NCI-H146 (cell line): ENCODE results near the gene TAMM41.
"Not testable (repeated sequence)": the region's sequence is repeated elsewhere in the genome, so short reads cannot be mapped to it uniquely, and the experiment has no call there.

Experiments
- DNase-seq: peaks from one replicate; lab custom pipeline; 2025; lab: John Stamatoyannopoulos, UW

Gene TAMM41

DNA sequence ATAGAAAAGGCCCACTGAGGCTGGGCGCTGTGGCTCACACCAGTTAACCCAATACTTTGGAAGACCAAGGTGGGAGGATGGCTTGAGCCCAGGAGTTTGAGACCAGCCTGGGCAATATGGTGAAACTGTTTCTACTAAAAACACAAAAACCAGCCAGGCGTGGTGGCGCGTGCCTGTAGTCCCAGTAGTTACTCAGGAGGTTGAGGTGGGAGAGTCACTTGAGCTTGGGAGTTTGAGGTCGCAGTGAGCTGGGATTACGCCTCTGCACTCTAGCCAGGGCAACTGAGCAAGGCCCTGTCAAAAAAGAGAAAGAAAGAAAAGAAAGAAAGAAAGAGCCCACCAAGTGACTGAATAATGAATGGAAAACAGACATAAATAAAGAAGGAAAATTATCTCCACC, 32.0 kb downstream of the TAMM41 start:
- DNase-seq, result no peak

DNA sequence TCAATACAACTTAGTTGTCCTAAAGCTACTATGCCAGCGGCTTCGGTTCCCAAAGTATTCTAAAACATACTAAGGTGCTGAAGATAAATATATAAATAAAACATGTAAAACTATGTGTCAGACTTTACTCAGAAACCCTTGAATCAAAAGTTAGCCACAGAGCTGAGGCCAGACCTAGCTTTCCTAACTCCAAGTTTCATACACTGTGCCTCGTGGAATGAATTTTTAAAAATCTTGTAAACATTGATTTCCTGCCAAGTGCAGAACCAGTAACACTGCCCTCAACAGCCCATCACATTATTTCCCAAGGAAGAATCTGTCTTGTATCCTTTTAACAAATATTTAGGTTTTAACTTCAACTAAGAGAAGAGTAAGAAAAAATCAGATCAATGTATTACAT, 36.4 kb downstream of the TAMM41 start:
- DNase-seq, result no peak

DNA sequence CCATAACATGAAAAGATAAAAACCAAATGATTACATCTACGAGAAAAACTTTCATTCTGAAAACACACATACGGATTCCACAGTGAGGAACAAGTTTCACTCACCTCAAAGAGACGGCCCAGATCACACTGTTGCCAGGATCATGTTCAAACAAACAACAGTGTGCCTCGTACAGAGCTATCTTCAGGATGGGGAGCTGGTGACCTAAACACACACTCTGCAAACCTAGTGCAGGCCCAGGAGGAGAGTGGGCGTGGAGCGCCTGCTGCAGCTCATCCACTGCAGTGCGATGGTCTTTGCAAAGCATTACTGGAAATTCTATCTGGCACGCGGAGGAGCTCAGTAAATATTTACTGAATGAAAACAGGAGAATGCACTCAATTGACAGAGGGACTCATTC, 38.5 kb downstream of the TAMM41 start:
- DNase-seq, result peak; percentile 2

DNA sequence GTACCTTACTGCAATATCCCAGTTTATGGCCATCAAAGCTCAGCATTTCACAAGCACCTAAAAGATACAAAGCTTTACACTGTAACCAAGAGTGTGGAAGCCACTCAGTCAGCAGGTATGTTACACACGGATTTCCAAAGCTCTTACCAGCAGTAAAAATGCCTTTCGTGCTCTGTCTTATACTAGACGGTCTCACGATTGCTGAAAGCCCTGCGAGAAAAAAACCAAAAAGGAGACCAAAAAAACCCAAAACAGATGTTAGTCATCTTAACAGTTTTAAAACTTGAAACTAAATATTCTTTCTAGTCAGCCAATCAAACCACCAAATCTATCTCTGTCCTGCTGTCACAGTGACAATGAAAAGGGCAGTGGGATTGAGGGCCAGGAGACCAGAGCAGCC, 39.0 kb downstream of the TAMM41 start:
- DNase-seq, result no peak

DNA sequence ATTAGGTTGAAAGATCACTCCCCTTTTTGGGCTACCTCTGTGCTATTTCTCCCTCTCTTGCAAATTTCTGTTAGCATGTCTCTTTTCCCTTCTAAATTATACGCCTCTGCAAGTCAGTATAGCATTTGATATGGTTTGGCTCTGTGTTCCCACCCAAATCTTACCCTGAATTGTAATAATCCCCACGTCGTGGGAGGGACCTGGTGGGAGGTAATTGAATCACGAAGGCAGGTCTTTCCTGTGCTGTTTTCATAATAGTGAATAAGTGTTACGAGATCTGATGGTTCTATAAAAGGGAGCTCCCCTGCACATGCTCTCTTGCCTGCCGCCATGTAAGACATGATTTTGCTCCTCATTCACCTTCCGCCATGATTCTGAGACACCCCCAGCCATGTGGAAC, 41.0 kb downstream of the TAMM41 start:
- DNase-seq, result no peak

DNA sequence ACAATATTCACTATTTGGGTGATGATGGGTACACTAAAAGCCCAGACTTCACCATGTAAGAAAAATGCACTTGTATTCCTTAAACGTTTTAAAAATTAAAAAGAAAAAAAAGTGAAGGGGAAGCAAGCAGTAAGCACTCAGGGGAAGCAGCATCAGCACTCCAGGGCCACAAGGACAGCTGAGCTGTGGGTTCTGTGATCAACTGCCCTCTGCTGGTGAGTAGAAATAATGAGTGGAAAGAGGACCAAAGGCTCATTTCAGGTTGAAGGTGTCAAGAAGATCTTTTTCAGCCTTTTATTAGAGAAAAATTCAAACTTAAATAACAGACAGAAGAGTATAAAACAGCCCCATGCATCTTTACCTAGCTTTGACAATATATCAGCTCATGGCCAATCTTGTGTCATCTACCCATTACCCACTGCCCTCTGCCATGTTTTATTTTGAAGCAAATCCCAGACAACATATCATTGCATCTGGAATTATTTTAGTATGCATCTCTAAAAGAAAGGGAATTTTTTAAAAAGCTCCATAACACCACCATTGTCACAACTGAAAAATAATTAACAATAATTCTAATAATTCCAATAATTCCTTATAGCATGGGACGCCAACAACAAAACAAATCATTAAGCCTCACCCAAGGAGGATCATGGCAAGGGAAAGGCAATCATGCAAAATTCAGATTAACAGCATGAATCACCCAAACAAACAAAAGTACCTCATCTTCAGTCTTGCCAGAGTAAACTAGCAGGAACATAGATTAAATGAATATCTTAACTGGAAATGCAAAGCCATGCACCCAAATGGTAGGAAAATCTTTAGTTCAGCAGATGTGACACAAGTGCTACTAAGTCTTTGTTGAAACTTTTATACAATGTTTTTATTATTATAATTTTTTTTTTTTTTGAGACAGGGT, 42.5 kb downstream of the TAMM41 start:
- peak; percentile 37 for DNase-seq

DNA sequence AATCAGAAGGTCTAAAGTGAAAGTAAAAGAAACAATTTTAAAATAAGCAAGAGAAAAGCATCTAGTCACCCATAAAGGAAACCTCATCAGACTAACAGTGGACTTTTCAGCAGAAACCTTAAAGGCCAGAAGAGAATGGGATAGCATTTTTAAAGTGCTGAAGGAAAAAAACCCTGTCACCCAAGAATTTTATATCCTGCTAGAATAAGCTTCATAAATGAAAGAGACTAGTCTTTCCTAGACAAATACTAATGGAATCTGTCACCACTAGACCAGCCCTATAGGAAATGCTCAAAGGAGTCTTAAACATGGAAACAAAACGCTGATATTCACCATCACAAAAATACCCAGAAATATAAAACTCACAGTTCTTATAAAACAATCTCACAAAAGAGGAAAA, 46.9 kb downstream of the TAMM41 start:
- DNase-seq, result no peak

DNA sequence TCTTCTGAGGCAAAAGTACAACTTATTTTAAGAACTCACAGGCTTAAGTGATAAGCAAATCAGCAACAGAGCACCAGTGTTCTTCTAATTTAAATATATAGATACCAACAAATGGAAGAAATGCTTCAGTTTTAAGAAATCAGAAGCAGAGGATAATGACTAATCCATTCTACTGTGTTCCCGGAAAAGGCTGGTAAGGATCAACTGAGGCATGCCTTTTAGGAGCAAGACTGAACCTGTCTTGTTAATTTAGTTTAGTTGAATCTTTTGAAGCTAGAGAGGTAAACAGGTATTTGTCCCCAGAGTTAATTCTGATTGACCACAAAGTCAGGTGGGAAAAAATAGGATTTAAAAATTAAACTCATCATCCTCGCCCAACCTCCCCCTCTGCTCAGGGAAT, 51.8 kb downstream of the TAMM41 start:
- no peak for DNase-seq

DNA sequence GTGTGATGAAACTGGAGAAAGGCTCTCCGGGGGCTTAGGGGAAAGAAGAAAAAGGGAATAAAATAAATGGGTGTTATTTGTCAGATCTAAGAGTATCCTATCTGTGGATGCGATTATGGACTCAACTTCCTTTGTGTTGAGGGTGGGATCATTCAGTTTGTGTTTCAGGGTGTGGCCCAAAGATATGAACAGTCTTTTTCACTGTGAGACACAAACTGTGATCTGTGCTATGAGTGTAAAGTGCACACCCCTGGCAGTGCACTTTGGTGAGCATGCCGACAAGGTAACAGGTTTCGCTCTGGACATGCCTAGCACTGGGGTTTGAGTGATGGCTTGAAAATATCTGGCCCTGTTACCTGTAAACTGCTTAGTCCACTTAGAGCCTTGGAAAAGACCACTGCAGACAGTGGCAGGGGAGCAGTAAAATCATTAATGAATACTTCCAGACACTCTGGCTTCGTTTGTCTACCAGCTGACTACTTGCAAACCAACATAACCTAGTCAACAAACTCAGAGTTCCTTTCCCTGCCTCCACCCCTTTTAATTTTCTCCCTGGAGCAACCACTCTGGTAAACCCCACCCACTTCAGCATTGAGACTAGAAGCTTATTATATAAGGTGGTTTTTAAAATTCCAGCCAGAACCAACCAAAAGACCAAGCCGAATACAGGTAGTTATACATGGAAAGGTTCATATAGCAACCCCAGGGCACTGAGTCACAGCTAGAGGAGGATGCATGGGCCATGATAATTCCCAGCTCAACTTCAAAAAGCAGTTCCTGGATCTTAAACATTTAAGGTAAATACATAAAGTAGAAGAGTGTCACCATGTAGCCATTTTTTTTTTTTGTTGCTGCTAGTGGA, 55.1 kb downstream of the TAMM41 start:
- no peak for DNase-seq

DNA sequence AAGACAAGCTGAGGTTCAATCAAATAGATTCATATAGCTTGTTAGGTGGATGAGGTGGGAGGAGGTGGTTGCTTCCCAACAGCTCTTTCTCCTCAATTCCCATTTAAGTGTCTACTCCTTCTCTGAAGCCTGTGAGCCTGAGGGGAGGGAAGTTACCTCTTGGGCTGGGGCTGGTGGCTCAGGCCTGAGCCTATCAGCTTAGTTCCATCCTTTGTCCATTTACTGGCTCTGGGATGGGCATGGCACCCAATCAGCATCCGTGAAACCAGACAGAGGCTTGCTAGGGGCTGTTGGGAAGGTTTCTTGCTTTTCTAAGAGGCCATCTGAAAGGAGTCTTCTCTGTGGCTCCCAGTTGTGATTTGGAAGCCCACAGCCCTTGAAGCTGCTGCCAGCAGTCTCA, 57.3 kb downstream of the TAMM41 start:
- no peak for DNase-seq

DNA sequence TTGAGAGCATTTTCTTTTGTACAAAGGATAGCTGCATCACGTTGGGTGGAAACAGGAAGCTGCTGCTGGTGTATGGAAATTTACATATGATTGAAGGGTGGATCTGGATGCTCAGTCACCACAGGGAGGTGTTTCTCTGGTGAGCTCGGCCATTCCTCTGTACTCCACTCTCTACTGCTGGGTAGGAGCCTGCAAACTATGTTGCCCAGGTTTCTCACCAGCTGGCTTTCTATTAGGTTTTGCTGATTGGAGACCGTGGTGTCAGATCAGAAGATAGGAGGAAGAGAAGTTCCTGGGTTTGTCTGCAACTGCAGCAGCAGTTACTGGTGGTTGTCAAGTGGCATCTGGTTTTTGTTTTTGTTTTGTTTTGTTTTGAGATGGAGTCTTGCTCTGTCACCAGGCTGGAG, 61.7 kb downstream of the TAMM41 start:
- no peak for DNase-seq

DNA sequence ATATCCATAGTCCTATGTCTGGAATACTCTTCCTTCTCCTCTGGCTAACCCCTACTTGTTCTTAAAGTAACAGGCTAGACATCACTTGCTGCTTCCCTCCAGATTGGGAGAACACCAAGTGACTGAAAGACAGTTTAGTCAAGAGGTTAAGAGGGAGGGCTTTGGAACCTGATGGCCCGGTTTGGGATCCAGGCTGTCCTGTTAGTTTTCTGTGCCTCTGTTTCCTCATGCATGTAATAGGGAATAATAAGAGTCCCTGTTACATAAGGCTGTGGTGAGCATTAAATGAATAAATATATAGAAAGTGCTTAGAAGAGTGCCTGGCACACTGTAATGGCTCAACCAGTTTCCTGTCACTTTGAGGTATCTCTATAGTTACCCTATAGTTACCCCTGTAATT, 66.3 kb downstream of the TAMM41 start:
- no peak for DNase-seq

DNA sequence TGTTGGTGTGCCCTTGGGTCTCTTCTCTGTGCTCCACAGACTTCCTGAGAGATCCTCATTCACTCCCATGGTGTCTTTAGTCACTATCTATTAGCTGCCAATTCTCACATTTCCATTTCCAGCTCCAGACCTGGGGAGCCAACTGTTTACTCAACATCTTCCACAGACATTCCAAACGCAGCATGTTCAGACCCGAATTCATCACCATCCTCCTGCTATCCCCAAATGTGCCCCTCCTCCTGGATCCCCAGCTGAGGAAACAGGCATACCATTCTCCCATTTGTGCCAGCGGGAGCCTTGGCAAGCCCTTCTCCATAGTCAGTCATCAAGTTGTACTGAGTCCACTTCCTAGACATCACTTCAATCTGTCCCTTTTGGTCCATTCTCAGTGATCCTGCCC, 67.1 kb downstream of the TAMM41 start:
- DNase-seq, result no peak

DNA sequence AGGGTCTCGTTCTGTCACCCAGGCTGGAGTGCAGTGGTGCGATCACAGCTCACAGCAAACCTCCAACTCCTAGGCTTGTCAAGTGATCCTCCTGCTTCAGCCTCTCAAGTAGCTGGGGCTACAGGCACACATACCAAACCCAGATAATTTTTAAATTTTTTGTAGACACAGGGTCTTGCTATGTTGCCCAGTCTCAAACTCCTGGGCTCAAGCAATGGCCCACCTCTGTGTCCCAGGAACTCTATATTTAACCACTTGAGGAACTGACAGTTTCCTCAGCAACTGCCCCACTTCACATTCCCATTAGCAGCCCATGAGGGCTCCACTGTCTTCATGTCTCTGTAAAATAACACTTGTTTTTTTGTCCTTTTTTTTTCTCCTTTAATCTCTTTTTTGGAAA, 68.4 kb downstream of the TAMM41 start:
- no peak for DNase-seq

DNA sequence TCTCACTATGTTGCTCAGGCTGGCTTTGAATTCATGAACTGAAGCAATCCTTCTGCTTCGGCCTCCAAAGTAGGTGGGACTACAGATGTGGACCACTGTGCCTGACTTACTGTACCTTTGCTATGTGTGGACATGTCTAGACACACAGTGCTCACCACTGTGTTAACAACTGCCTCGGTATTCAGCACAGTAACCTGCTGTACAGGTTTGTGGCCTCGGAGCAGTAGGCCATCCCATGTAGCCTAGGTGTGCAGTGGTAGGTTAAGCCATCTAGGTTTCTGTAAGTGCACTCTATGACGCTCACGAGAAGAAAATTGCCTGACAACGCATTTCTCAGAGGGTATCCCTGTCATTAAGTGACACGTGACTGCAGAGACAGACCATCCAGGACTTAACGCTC, 70.3 kb downstream of the TAMM41 start:
- no peak for DNase-seq

DNA sequence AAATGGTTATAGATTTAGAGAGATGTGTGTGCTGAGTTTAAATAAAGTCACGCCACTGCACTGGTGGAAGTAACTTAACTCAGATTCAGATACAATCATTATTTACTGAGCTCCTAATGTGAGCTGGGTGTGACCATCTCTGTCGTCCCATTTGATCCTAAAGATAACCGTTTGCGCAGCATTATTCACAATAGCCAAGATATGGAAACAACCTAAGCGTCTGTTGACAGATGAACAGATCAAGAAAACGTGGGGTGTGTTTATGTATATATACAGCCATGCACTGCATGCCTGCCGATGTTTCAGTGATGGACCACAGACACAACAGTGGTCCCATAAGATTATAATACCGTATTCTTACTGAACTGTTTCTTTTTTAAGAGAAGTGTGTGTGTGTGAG, 71.2 kb downstream of the TAMM41 start:
- no peak for DNase-seq

DNA sequence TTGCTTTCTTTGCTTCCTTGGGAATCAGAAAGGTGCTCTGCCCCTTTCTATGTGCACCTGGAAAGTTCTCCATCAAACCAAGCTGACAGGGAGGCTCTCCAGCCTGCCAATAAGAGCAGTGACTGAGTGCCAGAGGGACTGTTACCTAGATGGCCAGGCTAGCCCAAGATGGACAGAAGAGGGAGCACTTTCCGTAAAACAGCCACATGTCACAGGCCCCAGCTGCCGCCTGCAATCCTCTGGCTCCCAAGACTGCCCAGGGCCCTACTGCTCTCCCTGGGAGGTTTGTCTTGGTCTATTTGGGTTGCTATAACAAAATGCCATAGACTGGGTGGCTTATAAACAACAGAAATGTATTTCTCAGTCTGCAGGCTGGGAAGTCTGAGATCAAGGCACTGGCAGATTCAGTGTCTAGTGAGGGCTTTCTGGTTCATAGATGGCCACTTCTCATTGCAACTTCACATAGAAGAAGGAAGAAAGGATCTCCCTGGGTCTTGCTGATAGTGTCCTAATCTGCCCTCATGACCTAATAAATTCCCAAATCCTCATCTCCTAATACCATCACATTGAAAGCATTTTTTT, 72.3 kb downstream of the TAMM41 start:
- DNase-seq, result peak; percentile 51

DNA sequence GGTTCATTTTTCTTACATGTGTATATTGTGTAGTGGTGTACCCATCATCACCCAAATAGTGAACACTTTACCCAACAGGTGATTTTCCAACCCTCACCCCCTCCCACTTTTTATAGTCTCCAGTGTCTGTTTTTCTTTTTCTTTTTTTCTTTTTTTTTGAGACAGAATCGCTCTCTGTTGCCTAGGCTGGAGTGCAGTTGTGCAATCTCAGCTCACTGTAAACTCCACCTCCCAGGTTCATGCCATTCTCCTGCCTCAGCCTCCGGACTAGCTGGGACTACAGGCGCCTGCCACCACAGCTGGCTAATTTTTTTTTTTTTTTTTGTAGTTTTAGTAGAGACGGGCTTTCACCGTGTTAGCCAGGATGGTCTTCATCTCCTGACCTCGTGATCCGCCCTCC, 74.8 kb downstream of the TAMM41 start:
- not testable (repeated sequence) for DNase-seq

DNA sequence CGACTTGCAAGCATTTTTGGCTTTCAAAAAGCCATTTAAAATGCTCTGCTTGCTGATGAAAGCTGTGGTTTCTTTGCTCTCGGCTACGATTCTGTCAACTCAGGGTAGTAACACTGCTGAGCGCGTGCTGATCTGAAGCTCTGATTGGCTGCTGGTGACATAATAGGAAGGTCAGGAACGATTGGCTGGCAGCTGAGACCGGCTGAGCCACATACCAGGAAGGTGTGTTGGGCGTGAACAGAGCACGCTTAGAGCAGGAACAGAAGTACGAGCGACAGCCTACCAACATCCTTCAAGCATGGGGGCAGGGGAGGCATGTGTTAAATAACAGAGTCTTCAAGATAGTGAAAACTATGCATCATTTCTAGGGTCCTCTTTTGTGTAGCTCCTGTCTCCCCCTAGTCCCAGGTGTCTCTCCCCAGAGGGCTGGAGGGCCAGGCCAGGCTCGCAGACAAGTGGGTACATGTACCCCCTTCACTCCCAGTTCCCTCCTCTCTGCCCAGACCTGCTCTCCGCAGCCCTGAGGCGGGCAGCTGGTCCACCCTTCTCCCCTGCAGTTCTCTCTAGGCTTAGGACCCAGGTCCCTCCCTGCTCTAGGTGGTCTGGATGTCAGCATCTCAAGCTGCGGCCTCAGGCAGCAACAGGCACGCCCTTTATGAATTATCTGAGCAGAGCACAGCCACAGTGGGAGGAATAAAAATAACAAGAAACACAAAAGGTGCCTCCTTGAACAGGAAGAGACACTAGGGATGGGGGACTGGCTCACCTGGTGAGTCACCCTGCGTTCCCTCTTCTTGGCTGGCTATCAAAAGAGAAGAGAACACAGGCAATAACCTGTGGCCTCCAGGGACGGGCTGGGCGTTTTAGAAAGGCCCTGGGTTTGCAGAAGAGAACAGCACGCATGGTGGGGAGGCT, 76.0 kb downstream of the TAMM41 start:
- DNase-seq, result peak; percentile 87

DNA sequence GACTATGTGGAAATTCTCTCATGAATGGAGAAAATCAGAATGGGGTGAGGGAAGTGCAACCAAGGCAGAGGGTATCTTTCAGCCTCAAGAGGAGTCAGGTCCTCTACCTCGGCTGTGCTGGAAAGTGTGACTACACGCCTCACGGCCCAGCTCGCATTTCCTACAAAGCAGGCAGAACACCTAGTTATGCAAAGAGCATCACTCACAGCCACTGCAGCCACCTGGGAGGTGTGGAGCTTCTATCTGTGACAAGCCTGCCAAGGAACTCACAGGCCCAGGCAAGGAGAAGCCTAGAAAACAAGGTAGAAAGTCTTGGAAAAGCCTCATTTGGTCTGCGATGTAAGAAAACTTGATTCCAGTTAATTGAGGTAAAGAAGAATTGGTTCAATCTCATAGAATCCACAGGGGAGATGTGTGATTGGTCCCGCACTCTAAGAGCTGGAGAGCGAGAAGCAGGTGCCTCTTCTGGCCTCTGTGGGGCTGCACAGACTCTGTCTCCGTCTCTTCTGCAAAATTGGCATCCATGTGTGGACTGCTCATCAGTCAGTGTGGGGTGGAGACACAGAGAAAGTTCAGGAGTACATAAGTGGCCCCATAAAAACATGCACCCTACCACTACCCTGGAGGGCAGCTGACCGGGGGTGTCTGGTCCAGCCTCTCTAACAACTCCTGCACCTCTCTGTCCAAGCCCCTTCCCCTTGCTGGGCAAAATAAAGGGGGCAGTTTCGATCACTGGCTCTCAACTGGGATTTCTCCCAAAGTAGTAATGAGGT, 76.8 kb downstream of the TAMM41 start:
- no peak for DNase-seq

DNA sequence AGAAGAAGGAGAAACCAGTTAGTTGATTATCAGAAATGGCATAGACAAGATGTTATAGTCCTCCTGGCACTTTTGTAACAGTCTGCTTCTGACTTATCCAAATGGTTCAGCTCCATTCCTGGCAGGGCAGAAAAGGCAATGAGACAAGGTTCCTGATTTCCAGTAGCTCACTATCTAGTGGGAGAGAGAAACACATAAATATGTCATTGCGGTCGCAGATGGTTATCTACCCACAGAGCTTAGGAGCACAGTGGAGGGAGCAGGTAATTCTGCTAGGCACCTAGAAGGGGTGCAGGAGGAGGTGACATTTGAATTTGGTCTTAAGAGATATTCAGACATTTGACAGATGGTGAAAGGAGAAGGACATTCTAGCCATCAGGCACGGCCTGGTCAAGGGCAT, 78.1 kb downstream of the TAMM41 start:
- DNase-seq, result no peak
